GM19397 (cell line): ENCODE data around the gene IGSF8.

ENCODE experiments used
- ATAC-seq: cut with Tn5 transposase; IDR thresholded peaks from one replicate; pipeline ENCODE4 v1.9.1; 2021; ENCODE audit warnings: mild to moderate bottlenecking, moderate library complexity; ENCODE audit not compliant: unreplicated experiment

The IGSF8 gene

GRCh38 chr1:160090760-160091159 is 7.7 kb downstream of the IGSF8 start:
- no peak for ATAC-seq

- ATAC-seq: no peak
Measured at GRCh38 chr1:160089883-160090282, 8.5 kb downstream of the IGSF8 start.

GRCh38 chr1:160087118-160087662 is 11.2 kb downstream of the IGSF8 start:
- no peak for ATAC-seq

GRCh38 chr1:160086456-160086892 is 11.9 kb downstream of the IGSF8 start:
- ATAC-seq: no peak

GRCh38 chr1:160085686-160086455 is 12.5 kb downstream of the IGSF8 start:
- ATAC-seq: no peak

GRCh38 chr1:160084771-160085321 is 13.6 kb downstream of the IGSF8 start:
- ATAC-seq: no peak

- no peak for ATAC-seq
Measured at GRCh38 chr1:160083968-160084770, 14.2 kb downstream of the IGSF8 start.

- ATAC-seq: no peak
Measured at GRCh38 chr1:160082926-160083325, 15.5 kb downstream of the IGSF8 start.

- ATAC-seq: no peak
Measured at GRCh38 chr1:160082487-160082886, 15.9 kb downstream of the IGSF8 start.

GRCh38 chr1:160081261-160081936 is 17.0 kb downstream of the IGSF8 start, which contains the start of gene KCNJ9:
TSS of gene KCNJ9 (plus strand) at chr1:160081538. CDS start at chr1:160084031, 2,493 bp downstream.
- ATAC-seq: no peak

GRCh38 chr1:160080381-160081100 is 17.9 kb downstream of the IGSF8 start:
- ATAC-seq: no peak

GRCh38 chr1:160079448-160079847 is 19.0 kb downstream of the IGSF8 start:
- no peak for ATAC-seq

GRCh38 chr1:160078512-160079195 is 19.8 kb downstream of the IGSF8 start:
- ATAC-seq: no peak

- no peak for ATAC-seq
Measured at GRCh38 chr1:160077486-160077885, 20.9 kb downstream of the IGSF8 start.

GRCh38 chr1:160076295-160076694 is 22.1 kb downstream of the IGSF8 start:
- no peak for ATAC-seq

GRCh38 chr1:160075836-160076235 is 22.6 kb downstream of the IGSF8 start:
- ATAC-seq: no peak

GRCh38 chr1:160074865-160075264 is 23.6 kb downstream of the IGSF8 start:
- ATAC-seq: no peak

- no peak for ATAC-seq
Measured at GRCh38 chr1:160071289-160071688, 27.1 kb downstream of the IGSF8 start.
